Smooth muscle cell (in vitro differentiated cells): ENCODE results near the gene NPSR1. TPM values are rescaled to one million over a fixed set of nuclear protein-coding genes. Genes with fewer than 3 reads are reported as not detected.

Source experiments
- DNase-seq: peaks from one replicate; lab custom pipeline; 2025; ENCODE audit not compliant: unreplicated experiment; lab: John Stamatoyannopoulos, UW
- H2AFZ ChIP-seq: fragments of 200-600 bp; sonication (generic); 2 replicates; pipeline ENCODE4 v1.6.0; 2016; ENCODE audit warnings: antibody characterized with exemption, low read depth, mild to moderate bottlenecking
- H3F3A ChIP-seq: fragments of 200-600 bp; sonication (generic); 2 replicates; pipeline ENCODE4 v1.6.0; 2017; ENCODE audit warnings: antibody characterized with exemption, low read depth
- H3K27ac ChIP-seq: fragments of 200-600 bp; sonication (generic); 2 replicates; pipeline ENCODE4 v1.5.1; 2016; ENCODE audit warnings: low read depth, mild to moderate bottlenecking
- H3K27me3 ChIP-seq: fragments of 200-600 bp; sonication (generic); 2 replicates; pipeline ENCODE4 v1.6.1; 2016; ENCODE audit warnings: low read depth, mild to moderate bottlenecking
- H3K36me3 ChIP-seq: fragments of 200-600 bp; sonication (generic); 2 replicates; pipeline ENCODE4 v1.5.1; 2016; ENCODE audit warnings: low read depth
- H3K4me1 ChIP-seq: fragments of 200-600 bp; sonication (generic); 2 replicates; pipeline ENCODE4 v1.5.1; 2016; ENCODE audit warnings: low read depth
- H3K4me2 ChIP-seq: fragments of 200-600 bp; sonication (generic); 2 replicates; pipeline ENCODE4 v1.6.0; 2016; ENCODE audit warnings: mild to moderate bottlenecking
- H3K4me3 ChIP-seq: fragments of 200-600 bp; sonication (generic); 2 replicates; pipeline ENCODE4 v1.5.1; 2016; ENCODE audit warnings: mild to moderate bottlenecking
- H3K79me2 ChIP-seq: fragments of 200-600 bp; sonication (generic); 2 replicates; pipeline ENCODE4 v1.6.0; 2016; ENCODE audit warnings: low read depth, mild to moderate bottlenecking
- H3K9ac ChIP-seq: fragments of 200-600 bp; sonication (generic); 2 replicates; pipeline ENCODE4 v1.6.0; 2016; ENCODE audit warnings: low read depth
- H3K9me3 ChIP-seq: fragments of 200-600 bp; sonication (generic); replicated peaks from 2 replicates; pipeline ENCODE4 v1.5.1; 2016; ENCODE audit warnings: low read depth
- H4K20me1 ChIP-seq: fragments of 200-600 bp; sonication (generic); 2 replicates; pipeline ENCODE4 v1.6.0; 2016; ENCODE audit warnings: low read depth
- CTCF ChIP-seq: fragments of 200-600 bp; sonication (generic); IDR thresholded peaks from 2 replicates; pipeline ENCODE4 v1.5.1; 2017; ENCODE audit warnings: borderline replicate concordance, mild to moderate bottlenecking, antibody characterized with exemption; ENCODE audit not compliant: insufficient read depth, poor library complexity, severe bottlenecking
- WGBS: methylation state at CpG from one replicate; pipeline ENCODE4 v1.1.7; 2016; ENCODE audit warnings: low lambda C conversion rate; 5-methylcytosine and 5-hydroxymethylcytosine counted together
- polyA plus RNA-seq: library from polyadenylated mRNA; unstranded; fragments of >200 nt; fragmentation: Nextera tagmentation; extraction: Ambion mirVana; gene quantifications from 2 replicates; pipeline ENCODE4 v1.2.1, GENCODE V29; 2016
- total RNA-seq: library from RNA; depleted of rRNA; stranded (reverse); fragments of >200 nt; gene quantifications from 2 replicates; pipeline ENCODE4 v1.2.3, GENCODE V29; 2014

NPSR1 gene
- total and polyA plus RNA-seq, 2 experiments from 2014 or later = not detected

- H3F3A ChIP-seq = no peaks in the 10 kb centered on the region
- no peak overlapping the region for H3K9ac ChIP-seq
- no peak overlapping the region for H2AFZ ChIP-seq
- no peaks in the 10 kb centered on the region for H3K27me3 ChIP-seq
- H3K4me3 ChIP-seq = no peak overlapping the region
- WGBS = 21% methylated on average over 2 of the region's 2 CpGs
- no peaks in the 10 kb centered on the region for H3K9me3 ChIP-seq
- no peak overlapping the region for H3K27ac ChIP-seq
- no peaks in the 10 kb centered on the region for H3K36me3 ChIP-seq
- no peaks in the 10 kb centered on the region for H3K79me2 ChIP-seq
- no peaks in the 10 kb centered on the region for H4K20me1 ChIP-seq
- no peak overlapping the region for H3K4me2 ChIP-seq
- no peak for TF ChIP-seq CTCF
- H3K4me1 ChIP-seq = no peaks in the 10 kb centered on the region
- DNase-seq = no peak
Measured at GRCh38 chr7:34762764-34763163, 104.7 kb downstream of the NPSR1 start.

- no peaks in the 10 kb centered on the region for H4K20me1 ChIP-seq
- no peaks in the 10 kb centered on the region for H3K4me1 ChIP-seq
- no peak overlapping the region for H2AFZ ChIP-seq
- peaks cover 11% of the 10 kb centered on the region for H3K27me3 ChIP-seq
- no peak for DNase-seq
- H3F3A ChIP-seq = peaks cover 4% of the 10 kb centered on the region
- H3K79me2 ChIP-seq = no peaks in the 10 kb centered on the region
- peak overlapping the region; percentile 27 for H3K4me2 ChIP-seq
- H3K9ac ChIP-seq = no peak overlapping the region
- no peak overlapping the region for H3K4me3 ChIP-seq
- no peak overlapping the region for H3K27ac ChIP-seq
- no peak for TF ChIP-seq CTCF
- H3K9me3 ChIP-seq = peaks cover 6% of the 10 kb centered on the region
- no peaks in the 10 kb centered on the region for H3K36me3 ChIP-seq
Measured at GRCh38 chr7:34772296-34772938, 114.4 kb downstream of the NPSR1 start.

- DNase-seq = no peak
- Histone ChIP-seq H3F3A (peaks cover 4% of the 10 kb centered on the region), H3K9me3 (peaks cover 6% of the 10 kb centered on the region), H2AFZ (no peak overlapping the region), H3K27me3 (no peaks in the 10 kb centered on the region), H3K4me3 (no peak overlapping the region), H3K36me3 (no peaks in the 10 kb centered on the region), H3K4me1 (no peaks in the 10 kb centered on the region), H3K4me2 (no peak overlapping the region), H3K9ac (no peak overlapping the region), H3K27ac (no peak overlapping the region), H3K79me2 (no peaks in the 10 kb centered on the region), H4K20me1 (no peaks in the 10 kb centered on the region)
- no peak for TF ChIP-seq CTCF
- WGBS = 95% methylated on average over 1 of the region's 1 CpG
Measured at GRCh38 chr7:34776748-34777358, 118.8 kb downstream of the NPSR1 start.

- no peak overlapping the region for H3K9ac ChIP-seq
- no peak overlapping the region for H3K4me2 ChIP-seq
- H2AFZ ChIP-seq = no peak overlapping the region
- H3K4me1 ChIP-seq = no peaks in the 10 kb centered on the region
- no peak overlapping the region for H3K4me3 ChIP-seq
- DNase-seq = no peak
- H3K36me3 ChIP-seq = no peaks in the 10 kb centered on the region
- 70% methylated on average over 3 of the region's 3 CpGs for WGBS
- H3K27ac ChIP-seq = no peak overlapping the region
- no peaks in the 10 kb centered on the region for H3F3A ChIP-seq
- no peaks in the 10 kb centered on the region for H3K27me3 ChIP-seq
- TF ChIP-seq CTCF = no peak
- no peaks in the 10 kb centered on the region for H4K20me1 ChIP-seq
- H3K9me3 ChIP-seq = peaks cover 12% of the 10 kb centered on the region
- H3K79me2 ChIP-seq = no peaks in the 10 kb centered on the region
Measured at GRCh38 chr7:34780546-34780945, 122.5 kb downstream of the NPSR1 start.
